ENCODE data around the gene C1QTNF8. TPM values are rescaled to one million over a fixed set of nuclear protein-coding genes. Genes with fewer than 3 reads are reported as not detected.

Gene C1QTNF8
- total and polyA plus RNA-seq, 2 experiments from 2014 or later: not detected

DNA sequence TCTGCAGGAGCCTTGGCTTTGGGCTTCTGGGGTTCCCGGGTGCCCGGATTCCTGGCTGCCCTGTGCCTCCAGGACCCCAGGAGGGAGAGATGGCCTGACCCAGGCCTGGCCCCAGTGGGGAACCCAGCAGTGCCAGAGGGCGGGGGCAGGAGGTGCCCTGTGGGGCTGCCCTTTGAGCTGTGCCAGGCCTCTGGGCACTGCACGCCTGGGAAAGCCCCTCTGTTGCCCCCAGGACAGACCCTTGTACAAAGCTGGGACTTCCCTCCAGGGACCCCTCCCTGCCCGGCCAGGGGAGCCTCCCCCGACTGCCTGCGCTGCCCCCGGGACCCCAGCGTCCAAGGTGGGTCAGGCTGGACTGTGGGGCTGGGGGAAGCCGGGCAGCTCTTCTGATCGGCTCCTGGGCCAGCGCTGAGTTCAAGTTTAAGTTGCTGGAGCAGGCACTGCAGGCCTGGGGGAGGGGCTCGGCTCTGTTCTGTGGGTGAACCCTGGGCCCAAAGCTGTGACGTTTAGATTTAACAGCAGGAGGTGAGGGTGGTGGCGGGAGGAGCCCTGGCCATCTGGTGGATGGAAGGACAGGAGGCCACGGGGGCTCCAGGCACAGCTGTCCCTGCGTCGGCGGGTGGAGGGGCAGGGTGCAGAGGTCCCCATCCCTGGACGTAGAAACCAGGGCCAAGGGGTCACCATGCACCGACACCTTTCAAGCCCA lies 27.6 kb upstream of the C1QTNF8 start:
- Histone ChIP-seq H3K4me2 (ENCODE audit: unreplicated experiment) (no peak overlapping the region), H4K20me1 (ENCODE audit: insufficient read depth) (no peaks in the 10 kb centered on the region), H3F3A (ENCODE audit: insufficient read depth) (no peaks in the 10 kb centered on the region), H2AFZ (no peak overlapping the region), H3K9me3 (ENCODE audit: low read depth) (no peaks in the 10 kb centered on the region), H3K4me3 (no peak overlapping the region), H3K79me2 (ENCODE audit: insufficient read depth) (no peaks in the 10 kb centered on the region), H3K27ac (no peak overlapping the region), H3K9me2 (ENCODE audit: insufficient read depth) (no peaks in the 10 kb centered on the region), H3K36me3 (ENCODE audit: low read depth) (no peaks in the 10 kb centered on the region), H3K4me1 (ENCODE audit: insufficient read depth) (no peaks in the 10 kb centered on the region), H3K9ac (no peak overlapping the region), H3K27me3 (replicated peaks; ENCODE audit: insufficient read depth) (0 out of 2 replicates have a peak, but pooled peaks cover 11% of the 10 kb centered on the region)
- no peak for TF ChIP-seq EZH2 (IDR thresholded peaks at IDR 0.05; ENCODE audit: insufficient read depth, poor library complexity, severe bottlenecking)
- no peak for TF ChIP-seq EZH2phosphoT487 (IDR thresholded peaks at IDR 0.05; ENCODE audit: insufficient read depth, low read depth)
- in situ Hi-C loops (cut with MboI): no loop called here
- WGBS, 2 experiments (ENCODE audit: low coverage in 1 of 2, low lambda C conversion rate in 2 of 2, missing lambda C conversion rate in 2 of 2): 31 to 45% methylated on average over 15 to 21 of the region's 21 CpGs
- DNase-seq: no peak

DNA sequence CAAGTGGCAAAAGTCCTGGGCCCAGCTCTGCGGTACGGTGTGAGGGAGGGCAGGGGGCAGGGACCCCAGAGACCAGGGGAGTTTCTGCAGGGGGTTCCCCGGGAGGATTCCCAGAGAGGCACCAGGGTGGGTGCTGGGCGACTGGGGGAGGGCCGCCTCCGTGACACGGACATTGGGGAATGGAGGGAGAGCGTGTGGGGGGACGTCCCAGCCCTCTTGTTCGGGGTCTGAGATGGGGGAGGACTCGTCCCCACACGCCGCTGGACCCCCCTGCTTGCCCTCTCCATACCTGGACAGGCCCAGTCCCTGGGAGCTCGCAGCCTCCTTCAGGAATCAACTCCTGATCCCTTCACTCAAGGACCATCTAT lies 26.3 kb upstream of the C1QTNF8 start:
- Histone ChIP-seq H3K4me2 (ENCODE audit: unreplicated experiment) (no peak overlapping the region), H3K4me1 (ENCODE audit: insufficient read depth) (no peaks in the 10 kb centered on the region), H3K9me2 (ENCODE audit: insufficient read depth) (no peaks in the 10 kb centered on the region), H3K79me2 (ENCODE audit: insufficient read depth) (no peaks in the 10 kb centered on the region), H3K9ac (no peak overlapping the region), H3F3A (ENCODE audit: insufficient read depth) (no peaks in the 10 kb centered on the region), H3K9me3 (ENCODE audit: low read depth) (no peaks in the 10 kb centered on the region), H3K27me3 (replicated peaks; ENCODE audit: insufficient read depth) (peaks cover 12% of the 10 kb centered on the region; the same call in 1 of the 2 replicates), H4K20me1 (ENCODE audit: insufficient read depth) (no peaks in the 10 kb centered on the region), H3K27ac (no peak overlapping the region), H3K36me3 (ENCODE audit: low read depth) (no peaks in the 10 kb centered on the region), H3K4me3 (no peak overlapping the region), H2AFZ (no peak overlapping the region)
- TF ChIP-seq EZH2phosphoT487 (IDR thresholded peaks at IDR 0.05; ENCODE audit: insufficient read depth, low read depth) (no peak), EZH2 (IDR thresholded peaks at IDR 0.05; ENCODE audit: insufficient read depth, poor library complexity, severe bottlenecking) (no peak)
- WGBS, 2 experiments (ENCODE audit: low coverage in 1 of 2, low lambda C conversion rate in 2 of 2, missing lambda C conversion rate in 2 of 2): 64 to 88% methylated on average over 3 to 14 of the region's 14 CpGs
- in situ Hi-C loops (cut with MboI): no loop called here
- no peak for DNase-seq

DNA sequence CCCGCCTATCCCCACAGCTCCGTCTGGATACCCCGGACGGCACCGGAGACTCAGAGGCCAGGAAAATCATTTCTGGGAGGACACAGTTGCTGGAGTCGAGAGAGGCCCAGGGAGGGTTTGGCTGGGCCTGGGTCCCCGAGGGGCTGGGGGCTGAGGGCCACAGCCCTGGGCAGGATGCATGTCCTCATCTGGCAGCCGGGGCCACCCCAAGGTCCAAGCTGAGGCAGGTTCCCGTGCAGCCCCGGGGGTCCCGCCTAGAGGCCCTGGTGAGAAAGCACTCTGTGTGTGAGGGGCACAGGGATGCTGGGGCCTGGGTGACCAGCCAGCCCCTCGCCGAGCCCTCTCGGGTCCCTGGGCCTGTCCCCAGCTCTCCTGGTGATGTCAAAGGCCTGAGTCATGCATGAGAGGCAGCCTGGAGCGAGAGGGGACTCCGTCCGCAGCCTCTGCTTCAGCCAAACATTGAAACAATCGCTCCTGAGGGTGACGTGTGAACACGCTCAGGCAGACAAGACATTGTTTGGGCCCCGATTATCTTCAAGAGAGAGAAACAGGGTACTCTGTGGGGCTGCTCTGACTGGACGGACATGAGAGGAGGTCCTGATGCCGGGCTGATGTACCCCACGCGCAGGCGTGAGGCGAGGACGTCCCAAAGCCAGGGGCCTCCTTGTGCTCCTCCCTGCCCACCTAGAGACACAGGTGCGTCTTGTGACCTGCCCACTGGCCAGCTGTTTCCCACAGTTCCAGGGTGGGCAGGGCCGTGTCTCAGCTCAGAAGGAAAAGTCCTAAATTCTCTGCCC lies 25.8 kb upstream of the C1QTNF8 start:
- Histone ChIP-seq H3K9me3 (ENCODE audit: low read depth) (no peaks in the 10 kb centered on the region), H3K27me3 (replicated peaks; ENCODE audit: insufficient read depth) (peaks cover 16% of the 10 kb centered on the region; the same call in 1 of the 2 replicates), H4K20me1 (ENCODE audit: insufficient read depth) (no peaks in the 10 kb centered on the region), H3F3A (ENCODE audit: insufficient read depth) (no peaks in the 10 kb centered on the region), H2AFZ (no peak overlapping the region), H3K27ac (no peak overlapping the region), H3K79me2 (ENCODE audit: insufficient read depth) (no peaks in the 10 kb centered on the region), H3K4me1 (ENCODE audit: insufficient read depth) (no peaks in the 10 kb centered on the region), H3K9me2 (ENCODE audit: insufficient read depth) (no peaks in the 10 kb centered on the region), H3K36me3 (ENCODE audit: low read depth) (no peaks in the 10 kb centered on the region), H3K4me2 (ENCODE audit: unreplicated experiment) (no peak overlapping the region), H3K4me3 (no peak overlapping the region), H3K9ac (no peak overlapping the region)
- WGBS, 2 experiments (ENCODE audit: low coverage in 1 of 2, low lambda C conversion rate in 2 of 2, missing lambda C conversion rate in 2 of 2): 36 to 37% methylated on average over 30 of the region's 30 CpGs
- TF ChIP-seq EZH2phosphoT487 (IDR thresholded peaks at IDR 0.05; ENCODE audit: insufficient read depth, low read depth) (no peak), EZH2 (IDR thresholded peaks at IDR 0.05; ENCODE audit: insufficient read depth, poor library complexity, severe bottlenecking) (no peak)
- in situ Hi-C loops (cut with MboI): no loop called here
- DNase-seq: peak; percentile 31

DNA sequence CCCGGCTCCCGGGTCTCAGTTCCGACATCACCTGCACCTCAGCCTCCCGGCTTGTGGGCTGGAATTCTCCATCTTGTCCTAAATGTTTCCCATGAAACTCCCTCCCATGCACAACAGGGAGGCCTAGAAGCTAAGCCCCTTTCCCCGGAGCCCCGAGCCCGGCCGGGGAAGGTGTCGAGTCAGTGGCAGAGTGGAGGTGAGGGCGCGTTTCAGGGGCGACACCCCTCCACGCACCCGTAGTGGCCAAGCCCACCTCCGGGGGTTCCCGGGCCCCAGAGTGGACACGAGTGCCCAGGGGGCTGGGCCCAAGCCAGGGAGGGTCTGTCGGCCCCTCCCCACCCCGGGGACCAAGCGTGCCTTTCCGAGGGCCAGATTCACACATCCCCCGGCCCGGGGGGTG lies 25.0 kb upstream of the C1QTNF8 start:
- Histone ChIP-seq H3K27me3 (replicated peaks; ENCODE audit: insufficient read depth) (peaks cover 16% of the 10 kb centered on the region; the same call in 1 of the 2 replicates), H3K4me2 (ENCODE audit: unreplicated experiment) (no peak overlapping the region), H3K27ac (no peak overlapping the region), H3K79me2 (ENCODE audit: insufficient read depth) (no peaks in the 10 kb centered on the region), H3K4me1 (ENCODE audit: insufficient read depth) (no peaks in the 10 kb centered on the region), H3K9ac (no peak overlapping the region), H2AFZ (no peak overlapping the region), H3F3A (ENCODE audit: insufficient read depth) (no peaks in the 10 kb centered on the region), H4K20me1 (ENCODE audit: insufficient read depth) (no peaks in the 10 kb centered on the region), H3K36me3 (ENCODE audit: low read depth) (no peaks in the 10 kb centered on the region), H3K9me2 (ENCODE audit: insufficient read depth) (no peaks in the 10 kb centered on the region), H3K9me3 (ENCODE audit: low read depth) (no peaks in the 10 kb centered on the region), H3K4me3 (no peak overlapping the region)
- TF ChIP-seq EZH2phosphoT487 (IDR thresholded peaks at IDR 0.05; ENCODE audit: insufficient read depth, low read depth): no peak
- no peak for TF ChIP-seq EZH2 (IDR thresholded peaks at IDR 0.05; ENCODE audit: insufficient read depth, poor library complexity, severe bottlenecking)
- WGBS, 2 experiments (ENCODE audit: low coverage in 1 of 2, low lambda C conversion rate in 2 of 2, missing lambda C conversion rate in 2 of 2): 30 to 44% methylated on average over 14 to 22 of the region's 23 CpGs
- no peak for DNase-seq
- in situ Hi-C loops (cut with MboI): no loop called here

Measured in GM23248 (cell line).